IMR-90 (cell line): ENCODE data around the gene CDHR3.

ENCODE experiments used
- BHLHE40 ChIP-seq: fragments of 150-350 bp; IDR thresholded peaks from 2 replicates; pipeline ENCODE4 v1.6.1; 2016; ENCODE audit warnings: mild to moderate bottlenecking, low read depth, low read length
- CEBPB ChIP-seq: IDR thresholded peaks from 2 replicates; pipeline ENCODE4 v1.6.1; 2012; ENCODE audit warnings: low read depth, low read length, improper control_type of control experiment
- CTCF ChIP-seq: conservative IDR thresholded peaks from 2 replicates; pipeline ENCODE4 v1.5.1; 2012; ENCODE audit warnings: mild to moderate bottlenecking, low read depth, low read length, improper control_type of control experiment
- ELK1 ChIP-seq: fragments of 150-350 bp; IDR thresholded peaks from 2 replicates; pipeline ENCODE4 v1.6.1; 2016; ENCODE audit warnings: low read depth, mild to moderate bottlenecking, low read length, moderate library complexity, borderline replicate concordance
- MAZ ChIP-seq: IDR thresholded peaks from 2 replicates; pipeline ENCODE4 v1.6.1; 2012; ENCODE audit warnings: low read depth, mild to moderate bottlenecking, low read length, improper control_type of control experiment, moderate library complexity, borderline replicate concordance
- NFE2L2 ChIP-seq: fragments of 150-350 bp; IDR thresholded peaks from 2 replicates; pipeline ENCODE4 v1.6.1; 2016; ENCODE audit warnings: low read depth, mild to moderate bottlenecking, low read length
- POLR2A ChIP-seq: IDR thresholded peaks from 2 replicates; pipeline ENCODE4 v1.6.1; 2012; ENCODE audit warnings: mild to moderate bottlenecking, low read depth, low read length
- RAD21 ChIP-seq: IDR thresholded peaks from 2 replicates; pipeline ENCODE4 v1.6.1; 2012; ENCODE audit warnings: low read length, improper control_type of control experiment
- RCOR1 ChIP-seq: IDR thresholded peaks from 2 replicates; pipeline ENCODE4 v1.6.1; 2012; ENCODE audit warnings: mild to moderate bottlenecking, low read length, improper control_type of control experiment; ENCODE audit not compliant: insufficient replicate concordance
- RFX5 ChIP-seq: IDR thresholded peaks from 2 replicates; pipeline ENCODE4 v1.8.0; 2012; ENCODE audit warnings: low read depth, mild to moderate bottlenecking, low read length, moderate library complexity
- USF2 ChIP-seq: fragments of 150-350 bp; IDR thresholded peaks from 2 replicates; pipeline ENCODE4 v1.6.1; 2017; ENCODE audit warnings: mild to moderate bottlenecking, antibody characterized with exemption, low read length, low read depth

GRCh38 chr7:106039486-106040060 lies 76.5 kb downstream of the CDHR3 start:
- TF ChIP-seq USF2 (0 out of 2 replicates have a peak, but pooled peaks have one; percentile 10), CTCF (peak; percentile 34), POLR2A (no peak), BHLHE40 (peak; percentile 84), RAD21 (peak; percentile 40), RCOR1 (peak; percentile 73), ELK1 (no peak), MAZ (no peak), RFX5 (0 out of 2 replicates have a peak, but pooled peaks have one; percentile 4), NFE2L2 (no peak), CEBPB (peak; percentile 99)
